Body of pancreas (tissue), 4 donors: ENCODE measurements around the gene SHISA5.

Source experiments
- POLR2A ChIP-seq, 3 donors: fragments of 450-650 bp; IDR thresholded peaks; one replicate each; pipeline ENCODE4 v1.6.1; 2016; ENCODE audit warnings: antibody characterized with exemption in 3 of 3, mild to moderate bottlenecking in 2 of 3
- TF ChIP-seq, protein P1 (sequence below), 7 experiments: fragments of 450-650 bp in 4 of 7; fragments of 200-600 bp in 3 of 7; sonication (generic) in 3 of 7; IDR thresholded peaks; one replicate each; pipeline ENCODE4 v1.5.1; 2016 to 2019; ENCODE audit warnings: antibody characterized with exemption in 7 of 7

DNA sequence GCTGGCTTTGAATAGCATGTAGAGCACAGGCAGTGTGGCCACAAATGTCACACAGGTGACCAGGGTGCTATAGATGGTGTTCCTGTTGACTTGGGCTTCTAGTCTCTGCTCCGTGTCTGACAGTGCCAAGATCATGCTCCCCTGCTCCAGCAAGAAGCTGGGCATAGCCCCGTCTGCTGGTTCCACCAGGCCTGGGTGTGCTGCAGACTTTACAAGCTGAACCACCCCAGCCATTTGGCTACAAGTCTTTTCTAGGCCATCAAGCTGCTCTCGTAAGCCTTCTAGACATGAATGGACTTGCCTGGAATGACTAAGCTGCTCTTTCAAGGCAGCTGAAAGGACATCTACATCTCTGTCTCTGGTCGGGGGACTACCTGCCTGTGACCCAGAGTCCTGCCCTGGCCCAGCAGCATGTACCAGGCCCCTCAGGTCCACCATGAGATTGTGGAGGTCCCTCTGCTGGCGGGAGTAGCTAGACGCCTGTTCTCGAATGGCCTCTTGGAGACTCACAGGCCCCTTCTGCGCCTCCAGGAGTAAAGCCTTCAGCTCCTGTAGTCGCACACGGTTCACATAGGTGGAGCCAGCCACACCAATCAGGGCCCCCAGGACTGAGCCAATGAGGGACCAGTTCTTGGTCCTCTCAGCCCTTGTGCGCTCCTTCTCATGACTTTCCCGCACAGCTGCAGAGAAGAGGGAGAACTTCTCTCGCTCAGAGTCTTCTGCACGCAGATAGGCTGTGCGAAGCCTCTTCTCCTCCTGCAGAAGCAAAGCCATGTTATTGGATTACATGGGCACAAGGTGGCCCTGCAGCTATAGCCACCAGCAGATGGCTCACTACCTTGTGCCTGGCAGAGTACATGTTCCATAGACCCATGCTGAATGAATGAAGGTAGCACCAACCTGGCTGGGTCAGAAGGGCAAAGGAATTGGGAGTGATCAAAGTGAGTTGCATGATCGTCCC is 71.3 kb downstream of the SHISA5 start:
- TF ChIP-seq, protein P1, sequence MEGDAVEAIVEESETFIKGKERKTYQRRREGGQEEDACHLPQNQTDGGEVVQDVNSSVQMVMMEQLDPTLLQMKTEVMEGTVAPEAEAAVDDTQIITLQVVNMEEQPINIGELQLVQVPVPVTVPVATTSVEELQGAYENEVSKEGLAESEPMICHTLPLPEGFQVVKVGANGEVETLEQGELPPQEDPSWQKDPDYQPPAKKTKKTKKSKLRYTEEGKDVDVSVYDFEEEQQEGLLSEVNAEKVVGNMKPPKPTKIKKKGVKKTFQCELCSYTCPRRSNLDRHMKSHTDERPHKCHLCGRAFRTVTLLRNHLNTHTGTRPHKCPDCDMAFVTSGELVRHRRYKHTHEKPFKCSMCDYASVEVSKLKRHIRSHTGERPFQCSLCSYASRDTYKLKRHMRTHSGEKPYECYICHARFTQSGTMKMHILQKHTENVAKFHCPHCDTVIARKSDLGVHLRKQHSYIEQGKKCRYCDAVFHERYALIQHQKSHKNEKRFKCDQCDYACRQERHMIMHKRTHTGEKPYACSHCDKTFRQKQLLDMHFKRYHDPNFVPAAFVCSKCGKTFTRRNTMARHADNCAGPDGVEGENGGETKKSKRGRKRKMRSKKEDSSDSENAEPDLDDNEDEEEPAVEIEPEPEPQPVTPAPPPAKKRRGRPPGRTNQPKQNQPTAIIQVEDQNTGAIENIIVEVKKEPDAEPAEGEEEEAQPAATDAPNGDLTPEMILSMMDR (IDR thresholded peaks at IDR 0.05): no peak
- TF ChIP-seq POLR2A (IDR thresholded peaks at IDR 0.05): no peak
